ENCODE results near the gene RGS7. TPM values are rescaled to one million over a fixed set of nuclear protein-coding genes. Genes with fewer than 3 reads are reported as not detected.

RGS7 gene
- total and polyA plus RNA-seq, 10 of the 15 experiments (the other 5 are each of a cell fraction or from before 2014, with no cell fraction given), result not detected

- TF ChIP-seq BCLAF1 (IDR thresholded peaks at IDR 0.05) (no peak), CHD4 (IDR thresholded peaks at IDR 0.05) (no peak), ATF2 (IDR thresholded peaks at IDR 0.05; ENCODE audit: low read length) (no peak), SMC3 (IDR thresholded peaks at IDR 0.05; ENCODE audit: borderline replicate concordance, low read length) (no peak), ZBTB4 (CRISPR knock-in tag; IDR thresholded peaks at IDR 0.05) (no peak)
These were observed 279.4 kb downstream of the RGS7 start (continued) for GRCh38 chr1:241077386-241078147.

All from GM12878 (cell line).